Esophagus (tissue), 2 donors: Measurements from ENCODE around the gene GSTM3. TPM values are rescaled to one million over a fixed set of nuclear protein-coding genes. Genes with fewer than 3 reads are reported as not detected.
A peak's percentile ranks its signal among the peaks of the same experiment; 100 is the strongest.

Source experiments
- H3K27ac ChIP-seq, 2 donors: one replicate each; pipeline ENCODE4 v1.5.1; 2013; ENCODE audit warnings: low read depth in 2 of 2, mild to moderate bottlenecking in 2 of 2, inconsistent platforms in 1 of 2, low read length in 1 of 2, moderate library complexity in 1 of 2
- H3K27me3 ChIP-seq, 2 donors: one replicate each; pipeline ENCODE4 v1.6.1; 2013; ENCODE audit warnings: low read length in 2 of 2, control low read depth in 1 of 2, mild to moderate bottlenecking in 1 of 2; ENCODE audit not compliant: insufficient read depth in 2 of 2, control insufficient read depth in 1 of 2
- H3K36me3 ChIP-seq, 2 donors: one replicate each; pipeline ENCODE4 v1.6.1; 2013; ENCODE audit warnings: low read length in 1 of 2; ENCODE audit not compliant: control insufficient read depth in 2 of 2, insufficient read depth in 2 of 2
- H3K4me1 ChIP-seq, 2 donors: one replicate each; pipeline ENCODE4 v1.6.1; 2013; ENCODE audit warnings: low read length in 1 of 2; ENCODE audit not compliant: control insufficient read depth in 2 of 2, insufficient read depth in 2 of 2
- H3K4me3 ChIP-seq, 2 donors: one replicate each; pipeline ENCODE4 v1.5.1; 2013; ENCODE audit warnings: low read length in 2 of 2, mild to moderate bottlenecking in 2 of 2, low read depth in 1 of 2, moderate library complexity in 1 of 2
- H3K9me3 ChIP-seq, 2 donors: one replicate each; pipeline ENCODE4 v1.6.1; 2013; ENCODE audit warnings: mild to moderate bottlenecking in 2 of 2, low read depth in 1 of 2, low read length in 1 of 2, moderate library complexity in 1 of 2; ENCODE audit not compliant: control insufficient read depth in 2 of 2, insufficient read depth in 1 of 2
- WGBS, 2 donors: extraction: QIAGEN DNeasy Blood & Tissue Kit; methylation state at CpG; one replicate each; pipeline ENCODE4 v1.1.7; 2013; 5-methylcytosine and 5-hydroxymethylcytosine counted together
- polyA plus RNA-seq, 2 donors: library from polyadenylated mRNA; stranded (reverse); fragments of 200-250 nt; gene quantifications; one replicate each; pipeline ENCODE4 v1.2.3, GENCODE V29; 2013
- donor health status: healthy with polysubstance abuse.
- donor health status: Bipolar disorder and iron deficiency.

Gene GSTM3
- 100 to 1,000 TPM in 1 of 2 donors, 10 to 100 TPM in 1; 77.5 to 106 TPM for polyA plus RNA-seq

DNA sequence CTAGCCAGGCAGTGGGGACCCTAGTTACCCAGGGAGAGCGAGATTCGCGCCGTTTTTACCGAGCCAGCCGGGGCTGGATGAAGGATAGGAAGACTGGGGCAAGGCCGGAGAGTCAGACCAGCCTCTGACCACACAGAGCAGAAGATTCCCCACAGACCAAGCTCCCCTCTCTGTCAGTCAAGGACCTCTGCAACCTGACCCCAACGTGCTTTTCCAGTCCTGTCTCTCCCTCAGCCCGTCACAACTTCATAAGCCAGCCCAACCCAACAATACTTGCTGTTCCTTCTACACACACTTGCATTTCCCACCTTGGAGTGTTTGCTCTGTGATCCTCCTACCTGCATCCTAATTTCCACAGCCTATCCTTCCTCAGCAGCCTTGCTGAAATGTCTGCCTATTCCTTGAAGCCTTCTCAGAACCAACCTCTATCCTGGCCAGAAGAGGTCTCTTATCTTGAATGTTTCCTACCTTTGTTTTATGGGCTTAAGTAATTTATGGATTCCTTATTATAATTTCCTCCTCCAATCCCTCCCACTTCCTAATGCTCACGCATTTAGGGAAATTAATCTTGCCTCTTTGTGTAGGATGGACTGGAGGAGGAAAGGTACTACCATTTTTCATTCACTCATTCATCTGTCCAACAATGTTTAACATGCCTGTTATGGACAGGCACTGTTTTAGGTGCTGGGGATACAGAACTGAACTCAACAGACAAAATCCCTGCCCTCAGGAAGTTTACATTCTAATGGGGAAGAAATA, at the start of gene GSTM3:
Gene GSTM3 (minus strand): TSS at position 424 of the 759 bp plus-strand sequence. CDS start 751 bp downstream, outside the sequence.
- Histone ChIP-seq H3K4me3 (peak within 1 kb of the TSS; percentile 73 to 74), H3K27ac (peak within 1 kb of the TSS; percentile 66 to 77), H3K27me3 (no peaks in the 10 kb centered on the region), H3K4me1 (peaks cover 0 to 8% of the 10 kb centered on the region in 2 donors), H3K9me3 (no peaks in the 10 kb centered on the region), H3K36me3 (peaks cover 0 to 11% of the 10 kb centered on the region in 2 donors)
- whole genome bisulfite sequencing, 2 donors: 4 to 13% methylated on average over 10 of the region's 10 CpGs

DNA sequence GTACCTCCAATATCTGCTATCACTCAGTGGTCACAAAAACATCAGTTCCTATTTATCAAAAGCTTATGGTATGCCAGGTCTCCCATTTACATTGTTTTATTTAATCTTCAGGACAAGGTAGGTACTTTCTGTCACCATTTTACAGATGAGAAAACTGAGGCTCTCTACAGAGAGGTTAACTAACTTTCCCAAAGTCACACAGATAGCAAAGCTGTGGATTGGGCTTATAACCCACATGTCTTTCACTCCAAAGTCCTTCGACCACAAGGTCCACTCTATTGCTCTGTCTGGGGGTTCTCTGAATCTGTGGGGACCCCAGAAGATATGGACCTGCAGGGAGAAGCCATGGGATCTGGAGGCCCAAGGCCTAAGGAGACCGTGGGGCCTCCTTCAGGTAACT, 49.5 kb upstream of the GSTM3 start:
- peaks cover 12 to 34% of the 10 kb centered on the region in 2 donors for H3K4me1 ChIP-seq

GRCh38 chr1:109789551-109790180, 48.8 kb upstream of the GSTM3 start:
- H3K27me3 ChIP-seq: no peaks in the 10 kb centered on the region
- H3K36me3 ChIP-seq: no peaks in the 10 kb centered on the region
- H3K4me3 ChIP-seq: no peak overlapping the region
- WGBS, 2 donors: 76% methylated on average over 9 of the region's 9 CpGs
- H3K27ac ChIP-seq: no peak overlapping the region
- H3K9me3 ChIP-seq: no peaks in the 10 kb centered on the region
- H3K4me1 ChIP-seq: peaks cover 13 to 34% of the 10 kb centered on the region in 2 donors

More for the DNA sequence above, 49.5 kb upstream of the GSTM3 start:
- H3K36me3 ChIP-seq: no peaks in the 10 kb centered on the region
- H3K27ac ChIP-seq: peak overlapping the region in 1 of 2 donors; percentile 52
- H3K27me3 ChIP-seq: no peaks in the 10 kb centered on the region
- WGBS, 2 donors: 83 to 89% methylated on average over 2 of the region's 2 CpGs
- H3K9me3 ChIP-seq: no peaks in the 10 kb centered on the region
- H3K4me3 ChIP-seq: no peak overlapping the region

DNA sequence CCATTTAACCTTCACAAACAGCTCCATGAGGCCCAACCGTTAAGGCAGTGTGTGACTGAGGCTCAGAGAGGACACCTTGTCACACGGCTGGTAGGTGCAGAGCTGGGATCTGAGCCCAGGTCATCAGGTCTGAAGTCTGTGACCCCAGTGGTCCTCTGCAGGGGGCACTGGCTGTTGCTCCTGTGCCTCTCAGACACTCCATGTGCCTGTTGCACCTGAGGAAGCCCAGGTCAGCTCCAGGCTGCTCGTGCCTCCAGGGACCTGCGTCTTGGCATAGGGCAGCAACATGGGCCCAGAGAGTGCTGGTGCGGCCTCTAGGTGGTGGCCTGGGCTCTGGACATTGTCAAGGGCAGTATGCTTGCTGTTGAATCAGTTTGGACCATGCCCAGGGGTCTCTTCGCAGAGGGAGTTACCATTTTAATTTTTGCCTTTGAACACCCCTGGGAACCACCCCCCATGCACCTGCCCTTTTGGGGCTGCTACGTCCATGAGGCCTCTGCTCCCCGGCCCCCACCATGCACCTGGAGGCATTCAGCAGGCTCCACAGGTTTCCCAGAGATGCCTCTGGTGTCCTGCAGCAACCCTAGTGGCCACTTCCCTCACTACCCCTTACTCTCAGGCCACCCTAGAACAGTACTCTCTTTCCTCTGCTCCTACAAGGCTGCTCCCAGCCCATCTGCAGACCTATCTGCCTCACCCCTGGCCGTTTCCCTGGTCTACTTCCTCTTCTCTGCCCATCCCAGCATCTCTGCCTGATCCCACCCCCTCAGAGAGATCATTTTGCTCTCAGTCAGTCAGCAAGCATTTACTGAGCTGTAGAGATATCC, 48.1 kb upstream of the GSTM3 start:
- Histone ChIP-seq H3K4me3 (no peak overlapping the region), H3K27ac (no peak overlapping the region), H3K27me3 (no peaks in the 10 kb centered on the region), H3K36me3 (no peaks in the 10 kb centered on the region), H3K4me1 (peaks cover 15 to 33% of the 10 kb centered on the region in 2 donors), H3K9me3 (no peaks in the 10 kb centered on the region)
- 85 to 87% methylated on average over 9 of the region's 9 CpGs for WGBS, 2 donors

DNA sequence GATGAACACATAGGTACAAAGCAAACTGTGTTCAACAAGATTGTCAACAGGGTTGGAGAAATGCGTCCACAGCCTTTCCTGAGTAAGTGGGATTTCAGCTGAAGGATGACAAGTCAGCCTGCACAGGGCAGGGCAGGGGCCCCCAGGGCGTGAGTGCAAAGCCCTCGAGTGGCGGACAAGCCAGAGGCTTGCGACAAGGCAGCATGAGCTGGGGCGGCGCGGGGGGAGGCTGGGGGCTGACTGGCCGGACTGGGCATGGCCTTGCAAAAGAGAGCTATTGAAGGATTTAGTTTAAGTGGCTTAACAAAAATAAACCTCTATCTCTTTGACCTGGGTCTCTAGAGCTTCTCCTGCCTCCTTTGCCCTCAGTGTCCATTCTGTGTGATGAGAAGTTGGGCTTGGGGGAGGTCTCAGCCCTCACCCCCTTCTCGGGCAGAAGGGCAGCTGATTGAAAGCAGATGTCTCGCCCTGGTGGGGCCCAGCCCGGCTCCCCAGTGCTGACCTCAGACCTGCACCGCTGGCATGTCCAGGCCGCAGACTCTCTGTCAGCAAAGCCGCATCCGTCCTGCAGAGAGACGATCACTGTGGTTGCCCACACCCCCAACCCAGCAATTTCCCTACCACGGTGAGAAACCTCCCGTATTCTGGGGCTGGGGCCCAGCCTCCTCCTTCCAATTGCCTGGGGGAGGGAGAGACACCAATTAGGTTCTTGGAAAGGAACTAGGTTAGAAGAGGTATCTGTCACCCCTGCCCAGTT, 47.2 kb upstream of the GSTM3 start:
- Histone ChIP-seq H3K27me3 (no peaks in the 10 kb centered on the region), H3K4me1 (peaks cover 15 to 31% of the 10 kb centered on the region in 2 donors), H3K4me3 (no peak overlapping the region), H3K27ac (peak overlapping the region in 1 of 2 donors; percentile 66), H3K9me3 (no peaks in the 10 kb centered on the region), H3K36me3 (no peaks in the 10 kb centered on the region)
- 91 to 92% methylated on average over 19 of the region's 19 CpGs for WGBS, 2 donors

DNA sequence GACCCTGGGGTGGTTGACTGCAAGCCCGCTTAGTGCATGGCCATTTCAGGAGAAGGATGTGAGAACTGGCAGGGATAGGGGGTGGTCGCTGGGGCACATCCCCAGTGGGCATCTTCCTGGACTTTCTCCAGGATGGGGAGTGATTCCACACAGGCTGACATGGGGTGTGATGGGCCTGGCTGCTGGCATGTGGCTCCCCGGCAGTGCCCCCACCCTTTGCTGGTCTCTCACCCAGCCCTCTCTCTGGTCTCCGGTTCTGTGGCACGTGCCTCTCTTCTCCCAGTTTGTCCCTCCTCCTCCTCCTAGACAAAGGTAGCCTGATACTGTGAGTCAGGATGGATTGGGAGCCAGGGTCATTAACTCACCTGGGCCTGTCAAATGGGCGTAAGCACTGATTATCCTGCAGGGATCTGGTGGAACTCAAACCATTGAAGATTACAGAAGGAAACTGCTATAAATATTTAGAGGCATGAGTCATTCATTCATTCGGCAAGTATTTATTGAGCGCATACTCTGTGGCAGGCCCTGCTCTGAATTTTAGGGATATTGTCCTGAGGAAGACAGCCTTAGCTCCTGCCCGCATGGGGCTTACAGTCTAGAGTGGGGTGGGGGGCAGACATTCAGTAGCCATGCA, 46.5 kb upstream of the GSTM3 start:
- H3K27ac ChIP-seq: peak overlapping the region; percentile 67 to 84
- H3K9me3 ChIP-seq: no peaks in the 10 kb centered on the region
- peaks cover 19 to 30% of the 10 kb centered on the region in 2 donors for H3K4me1 ChIP-seq
- H3K4me3 ChIP-seq: no peak overlapping the region
- 67 to 74% methylated on average over 9 of the region's 9 CpGs for WGBS, 2 donors
- no peaks in the 10 kb centered on the region for H3K36me3 ChIP-seq
- no peaks in the 10 kb centered on the region for H3K27me3 ChIP-seq

- Histone ChIP-seq H3K27ac (peak overlapping the region; percentile 67 to 84), H3K27me3 (no peaks in the 10 kb centered on the region), H3K4me1 (peaks cover 17 to 24% of the 10 kb centered on the region in 2 donors), H3K36me3 (no peaks in the 10 kb centered on the region), H3K9me3 (no peaks in the 10 kb centered on the region), H3K4me3 (no peak overlapping the region)
- 61 to 64% methylated on average over 6 of the region's 6 CpGs for WGBS, 2 donors
Observed at GRCh38 chr1:109786531-109787021, 45.7 kb upstream of the GSTM3 start.

GRCh38 chr1:109786112-109786480, 45.3 kb upstream of the GSTM3 start:
- H3K4me3 ChIP-seq: no peak overlapping the region
- no peaks in the 10 kb centered on the region for H3K27me3 ChIP-seq
- H3K27ac ChIP-seq: peak overlapping the region in 1 of 2 donors; percentile 84
- H3K9me3 ChIP-seq: no peaks in the 10 kb centered on the region
- no peaks in the 10 kb centered on the region for H3K36me3 ChIP-seq
- H3K4me1 ChIP-seq: peaks cover 17 to 24% of the 10 kb centered on the region in 2 donors
- 69 to 74% methylated on average over 5 of the region's 5 CpGs for WGBS, 2 donors
